Left forelimb (tissue), 1 donor: ENCODE results near the gene CCDC137.

Experiments used
- DNase-seq: peaks from one replicate; pipeline ENCODE4 v3.0.0-alpha.2; 2018; ENCODE audit warnings: low spot score

CCDC137 gene

GRCh38 chr17:81683208-81683583, 16.7 kb downstream of the CCDC137 start:
- DNase-seq = no peak

- DNase-seq = peak; percentile 99
These were observed 17.3 kb downstream of the CCDC137 start, which contains the start of the genes ARL16 and HGS for GRCh38 chr17:81683584-81684441. TSS of gene ARL16 (minus strand) at chr17:81683797. CDS start at chr17:81683753, 44 bp downstream. TSS of gene HGS (plus strand) at chr17:81684011. CDS start at chr17:81684067, 56 bp downstream.

- no peak for DNase-seq
These were observed 17.9 kb downstream of the CCDC137 start for GRCh38 chr17:81684442-81684911.

GRCh38 chr17:81685108-81685507, 18.6 kb downstream of the CCDC137 start:
- DNase-seq = no peak

- DNase-seq = no peak
These were observed 20.1 kb downstream of the CCDC137 start for GRCh38 chr17:81686614-81687013.

GRCh38 chr17:81687770-81688541, 21.4 kb downstream of the CCDC137 start:
- no peak for DNase-seq

GRCh38 chr17:81688616-81689015, 22.1 kb downstream of the CCDC137 start:
- DNase-seq = no peak

GRCh38 chr17:81690066-81690465, 23.5 kb downstream of the CCDC137 start:
- DNase-seq = no peak

- DNase-seq = no peak
These were observed 24.0 kb downstream of the CCDC137 start for GRCh38 chr17:81690549-81690948.

- DNase-seq = no peak
These were observed 24.7 kb downstream of the CCDC137 start for GRCh38 chr17:81691196-81691595.

GRCh38 chr17:81691608-81692007, 25.1 kb downstream of the CCDC137 start:
- no peak for DNase-seq

- DNase-seq = no peak
These were observed 27.1 kb downstream of the CCDC137 start for GRCh38 chr17:81693509-81694210.

- no peak for DNase-seq
These were observed 28.3 kb downstream of the CCDC137 start for GRCh38 chr17:81694810-81695209.

GRCh38 chr17:81695211-81695610, 28.7 kb downstream of the CCDC137 start:
- DNase-seq = no peak

- DNase-seq = no peak
These were observed 29.3 kb downstream of the CCDC137 start for GRCh38 chr17:81695801-81696200.

GRCh38 chr17:81696218-81696941, 29.8 kb downstream of the CCDC137 start:
- DNase-seq = no peak

GRCh38 chr17:81697261-81698044, 30.9 kb downstream of the CCDC137 start:
- DNase-seq = no peak

GRCh38 chr17:81700353-81701287, 34.1 kb downstream of the CCDC137 start:
- no peak for DNase-seq

- no peak for DNase-seq
These were observed 34.9 kb downstream of the CCDC137 start for GRCh38 chr17:81701288-81702071.
